ENCODE results near the gene SH3GL2. TPM values are rescaled to one million over a fixed set of nuclear protein-coding genes. Genes with fewer than 3 reads are reported as not detected.

The SH3GL2 gene
- polyA plus RNA-seq, 3 donors = not detected

- Mint-ChIP-seq H3K27me3 (ENCODE audit: low read depth in 3 of 3) (peaks cover 0 to 2% (median 2%) of the 10 kb centered on the region in 3 donors), H3K4me3 (no peak overlapping the region), H3K4me1 (no peaks in the 10 kb centered on the region), H3K9me3 (peaks cover 0 to 3% (median 0%) of the 10 kb centered on the region in 7 donors), H3K36me3 (no peaks in the 10 kb centered on the region), H3K27ac (no peak overlapping the region)
- no peaks in the 10 kb centered on the region for H3K27me3 ChIP-seq (ENCODE audit: control insufficient read depth in 2 of 2, insufficient read depth in 2 of 2, low read length in 2 of 2)
- no peaks in the 10 kb centered on the region for H3K79me2 ChIP-seq (ENCODE audit: insufficient read depth, low read length)
- no peak overlapping the region for H3K9ac ChIP-seq (ENCODE audit: insufficient read depth, low read length, poor library complexity, severe bottlenecking)
- no peaks in the 10 kb centered on the region for H4K20me1 ChIP-seq (ENCODE audit: insufficient read depth, low read length)
- H2AFZ ChIP-seq (ENCODE audit: insufficient read depth, low read depth, low read length, poor library complexity, severe bottlenecking) = no peak overlapping the region
- H3K36me3 ChIP-seq (replicated peaks in 1 of 2; ENCODE audit: control insufficient read depth in 1 of 2, insufficient read depth in 2 of 2, low read length in 2 of 2) = no peaks in the 10 kb centered on the region
- intact Hi-C loops (cut with micrococcal nuclease) = no loop called here
- TF ChIP-seq, protein P1, sequence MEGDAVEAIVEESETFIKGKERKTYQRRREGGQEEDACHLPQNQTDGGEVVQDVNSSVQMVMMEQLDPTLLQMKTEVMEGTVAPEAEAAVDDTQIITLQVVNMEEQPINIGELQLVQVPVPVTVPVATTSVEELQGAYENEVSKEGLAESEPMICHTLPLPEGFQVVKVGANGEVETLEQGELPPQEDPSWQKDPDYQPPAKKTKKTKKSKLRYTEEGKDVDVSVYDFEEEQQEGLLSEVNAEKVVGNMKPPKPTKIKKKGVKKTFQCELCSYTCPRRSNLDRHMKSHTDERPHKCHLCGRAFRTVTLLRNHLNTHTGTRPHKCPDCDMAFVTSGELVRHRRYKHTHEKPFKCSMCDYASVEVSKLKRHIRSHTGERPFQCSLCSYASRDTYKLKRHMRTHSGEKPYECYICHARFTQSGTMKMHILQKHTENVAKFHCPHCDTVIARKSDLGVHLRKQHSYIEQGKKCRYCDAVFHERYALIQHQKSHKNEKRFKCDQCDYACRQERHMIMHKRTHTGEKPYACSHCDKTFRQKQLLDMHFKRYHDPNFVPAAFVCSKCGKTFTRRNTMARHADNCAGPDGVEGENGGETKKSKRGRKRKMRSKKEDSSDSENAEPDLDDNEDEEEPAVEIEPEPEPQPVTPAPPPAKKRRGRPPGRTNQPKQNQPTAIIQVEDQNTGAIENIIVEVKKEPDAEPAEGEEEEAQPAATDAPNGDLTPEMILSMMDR (IDR thresholded peaks at IDR 0.05) = no peak
- DNase-seq = no peak
- no peak overlapping the region for H3K4me2 ChIP-seq (replicated peaks; ENCODE audit: extremely low read depth, low read length, poor library complexity, severe bottlenecking)
- no peak overlapping the region for H3K27ac ChIP-seq (ENCODE audit: low read depth in 1 of 2, low read length in 2 of 2)
- no peaks in the 10 kb centered on the region for H3K9me3 ChIP-seq (replicated peaks in 1 of 2; ENCODE audit: control insufficient read depth in 1 of 2, insufficient read depth in 1 of 2, low read length in 2 of 2)
- no peak overlapping the region for H3K4me3 ChIP-seq (replicated peaks in 1 of 3; ENCODE audit: low read depth in 2 of 3, low read length in 3 of 3)
- no peaks in the 10 kb centered on the region for H3K4me1 ChIP-seq (ENCODE audit: control insufficient read depth in 1 of 2, insufficient read depth in 2 of 2, low read length in 2 of 2)
Observed at GRCh38 chr9:17829064-17829463, 250.2 kb downstream of the SH3GL2 start.

DNA sequence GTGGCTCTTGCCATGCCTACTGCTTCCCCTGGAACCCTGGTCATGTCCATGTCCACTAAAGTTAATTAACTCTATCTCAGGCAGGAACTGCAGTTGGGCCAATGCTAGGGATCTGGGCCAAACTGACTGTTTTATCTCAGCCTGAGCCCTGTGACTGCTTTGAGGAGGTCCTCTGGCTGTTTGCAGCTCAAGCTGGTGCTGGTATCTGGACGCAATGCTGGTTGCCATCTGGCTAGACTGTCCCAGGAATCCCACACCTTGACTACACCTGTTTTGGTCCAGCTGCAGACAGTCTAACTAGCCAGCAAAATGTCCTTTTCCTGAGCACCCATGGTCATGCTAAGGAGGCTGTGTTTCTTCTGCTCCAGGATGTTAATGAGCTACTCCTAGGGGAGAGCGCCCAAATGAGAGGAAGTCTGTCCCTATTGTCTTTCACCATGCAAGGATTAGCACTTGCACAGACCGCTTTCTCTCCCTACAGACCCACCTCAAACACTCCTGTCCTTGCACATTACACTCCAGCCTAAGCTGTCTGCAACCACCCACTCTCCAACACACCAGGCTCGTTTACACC, 251.0 kb downstream of the SH3GL2 start:
- Histone ChIP-seq H4K20me1 (ENCODE audit: insufficient read depth, low read length) (no peaks in the 10 kb centered on the region), H3K27ac (ENCODE audit: low read depth in 1 of 2, low read length in 2 of 2) (no peak overlapping the region), H3K79me2 (ENCODE audit: insufficient read depth, low read length) (no peaks in the 10 kb centered on the region), H3K4me2 (replicated peaks; ENCODE audit: extremely low read depth, low read length, poor library complexity, severe bottlenecking) (no peak overlapping the region), H3K9ac (ENCODE audit: insufficient read depth, low read length, poor library complexity, severe bottlenecking) (no peak overlapping the region), H2AFZ (ENCODE audit: insufficient read depth, low read depth, low read length, poor library complexity, severe bottlenecking) (no peak overlapping the region), H3K27me3 (ENCODE audit: control insufficient read depth in 2 of 2, insufficient read depth in 2 of 2, low read length in 2 of 2) (no peaks in the 10 kb centered on the region), H3K9me3 (replicated peaks in 1 of 2; ENCODE audit: control insufficient read depth in 1 of 2, insufficient read depth in 1 of 2, low read length in 2 of 2) (no peaks in the 10 kb centered on the region), H3K4me3 (replicated peaks in 1 of 3; ENCODE audit: low read depth in 2 of 3, low read length in 3 of 3) (no peak overlapping the region), H3K36me3 (replicated peaks in 1 of 2; ENCODE audit: control insufficient read depth in 1 of 2, insufficient read depth in 2 of 2, low read length in 2 of 2) (no peaks in the 10 kb centered on the region), H3K4me1 (ENCODE audit: control insufficient read depth in 1 of 2, insufficient read depth in 2 of 2, low read length in 2 of 2) (no peaks in the 10 kb centered on the region)
- no peak for DNase-seq
- TF ChIP-seq, protein P1 (IDR thresholded peaks at IDR 0.05) = no peak
- WGBS (ENCODE audit: insufficient coverage) = 97% methylated on average over 4 of the region's 4 CpGs
- Mint-ChIP-seq H3K4me1 (no peaks in the 10 kb centered on the region), H3K9me3 (peaks cover 0 to 3% (median 0%) of the 10 kb centered on the region in 7 donors), H3K4me3 (no peak overlapping the region), H3K27ac (no peak overlapping the region), H3K36me3 (no peaks in the 10 kb centered on the region), H3K27me3 (ENCODE audit: low read depth in 3 of 3) (peaks cover 0 to 2% (median 0%) of the 10 kb centered on the region in 3 donors)
- intact Hi-C loops (cut with micrococcal nuclease) = no loop called here
